Measurements from ENCODE around the gene SENP2.

DNA sequence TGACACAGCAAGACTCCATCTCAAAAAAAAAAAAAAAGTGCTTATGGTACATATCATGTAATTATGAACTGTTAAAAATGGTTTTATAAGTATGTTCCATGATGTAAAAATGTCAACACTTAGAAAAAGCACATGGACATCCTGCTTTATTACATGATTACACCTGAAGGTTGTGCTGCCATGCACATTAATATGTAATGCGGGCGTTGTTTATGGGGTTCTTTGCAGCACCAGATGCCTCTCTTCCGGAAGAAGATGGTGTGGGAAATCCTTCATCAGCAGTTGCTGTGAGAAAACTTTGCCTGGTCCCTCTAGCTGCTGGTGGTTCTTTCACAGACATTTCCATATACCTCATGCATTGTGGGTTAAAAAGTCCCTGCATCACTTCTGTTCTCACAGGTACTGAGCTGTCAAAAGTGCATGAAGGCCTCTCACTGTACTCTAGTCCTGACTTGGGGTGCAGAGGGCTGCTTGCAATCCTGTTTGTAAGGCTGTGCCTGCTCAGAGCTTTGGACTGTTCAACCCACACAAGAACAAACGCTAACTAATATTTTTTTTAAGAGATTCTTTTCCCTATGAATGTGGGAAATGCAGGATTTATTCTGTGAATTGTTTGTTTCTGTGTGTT lies 43.6 kb downstream of the SENP2 start:
- no peak for TF ChIP-seq ARNT (IDR thresholded peaks at IDR 0.05)
- no peak for TF ChIP-seq SP1 (IDR thresholded peaks at IDR 0.05)
- no peak for TF ChIP-seq ZNF384 (IDR thresholded peaks at IDR 0.05)
- TF ChIP-seq BHLHE40 (IDR thresholded peaks at IDR 0.05; ENCODE audit: borderline replicate concordance) = no peak
- TF ChIP-seq TARDBP (IDR thresholded peaks at IDR 0.05) = no peak
- TF ChIP-seq LEF1 (IDR thresholded peaks at IDR 0.05; ENCODE audit: borderline replicate concordance) = no peak
- no peak for TF ChIP-seq NFRKB (IDR thresholded peaks at IDR 0.05)
- no peak for TF ChIP-seq HDGF (IDR thresholded peaks at IDR 0.05; ENCODE audit: borderline replicate concordance)
- no peak for TF ChIP-seq PKNOX1 (IDR thresholded peaks at IDR 0.05)
- no peak for TF ChIP-seq FOXM1 (IDR thresholded peaks at IDR 0.05; ENCODE audit: borderline replicate concordance)
- TF ChIP-seq SUZ12 (IDR thresholded peaks at IDR 0.05) = no peak
